Measurements from ENCODE around the gene SYT5. TPM values are rescaled to one million over a fixed set of nuclear protein-coding genes. Genes with fewer than 3 reads are reported as not detected.

The SYT5 gene
- total and polyA plus RNA-seq, 2 of the 13 experiments (the other 11 are each of a cell fraction or from before 2014, with no cell fraction given) = not detected

DNA sequence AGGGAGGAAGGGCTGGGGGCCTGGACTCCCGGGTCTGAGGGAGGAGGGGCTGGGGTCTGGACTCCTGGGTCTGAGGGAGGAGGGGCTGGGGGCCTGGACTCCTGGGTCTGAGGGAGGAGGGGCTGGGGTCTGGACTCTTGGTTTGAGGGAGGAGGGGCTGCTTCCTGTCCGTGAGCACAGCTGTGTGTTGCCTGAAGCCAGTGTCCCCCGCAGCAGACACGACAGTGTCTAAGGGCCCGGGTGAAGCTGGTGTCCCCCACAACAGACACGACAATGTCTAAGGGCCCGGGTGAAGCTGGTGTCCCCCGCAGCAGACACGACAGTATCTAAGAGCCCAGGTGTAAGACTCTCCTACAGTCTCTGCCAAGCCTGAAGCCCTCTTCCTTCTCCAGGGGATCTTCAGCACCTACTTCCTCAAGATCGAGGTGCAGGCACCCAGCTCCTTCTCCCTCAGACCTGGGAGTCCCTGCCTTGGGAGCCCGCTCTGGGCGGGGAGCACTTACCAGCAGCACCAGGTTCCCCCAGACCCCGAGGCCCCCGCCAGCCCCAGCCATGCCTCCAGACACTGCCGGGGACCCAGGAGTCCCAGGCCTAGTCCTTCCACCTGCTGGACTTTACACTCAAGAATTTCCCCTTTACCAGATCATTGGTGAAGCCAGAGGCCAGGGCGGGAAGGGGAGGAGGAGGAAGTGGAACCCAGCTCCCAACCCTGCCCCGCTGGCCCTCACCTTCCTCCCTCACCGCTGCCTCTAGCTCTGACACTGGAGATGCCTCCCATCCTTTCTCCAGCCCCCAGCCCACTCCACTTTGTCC is 29.0 kb upstream of the SYT5 start, which contains the start of gene PTPRH (continued):
- no peak; the same call in 1 of the 2 replicates for TF ChIP-seq ZNF629 (CRISPR knock-in tag; conservative IDR thresholded peaks at IDR 0.05)
- no peak for TF ChIP-seq IRF2 (CRISPR knock-in tag; IDR thresholded peaks at IDR 0.05)
- no peak for TF ChIP-seq NFYB (CRISPR knock-in tag; IDR thresholded peaks at IDR 0.05)
- TF ChIP-seq ZBTB38 (CRISPR knock-in tag; IDR thresholded peaks at IDR 0.05) = no peak
- TF ChIP-seq ZNF180 (CRISPR knock-in tag; IDR thresholded peaks at IDR 0.05; ENCODE audit: borderline replicate concordance, low read depth) = no peak
- TF ChIP-seq MZF1 (CRISPR knock-in tag; IDR thresholded peaks at IDR 0.05; ENCODE audit: borderline replicate concordance) = no peak
- TF ChIP-seq KDM2A (CRISPR knock-in tag; IDR thresholded peaks at IDR 0.05; ENCODE audit: borderline replicate concordance, low read depth) = no peak
- no peak for TF ChIP-seq ZSCAN20 (CRISPR knock-in tag; IDR thresholded peaks at IDR 0.05; ENCODE audit: borderline replicate concordance)
- no peak for TF ChIP-seq ZNF234 (CRISPR knock-in tag; conservative IDR thresholded peaks at IDR 0.05)
- TF ChIP-seq, protein P1, sequence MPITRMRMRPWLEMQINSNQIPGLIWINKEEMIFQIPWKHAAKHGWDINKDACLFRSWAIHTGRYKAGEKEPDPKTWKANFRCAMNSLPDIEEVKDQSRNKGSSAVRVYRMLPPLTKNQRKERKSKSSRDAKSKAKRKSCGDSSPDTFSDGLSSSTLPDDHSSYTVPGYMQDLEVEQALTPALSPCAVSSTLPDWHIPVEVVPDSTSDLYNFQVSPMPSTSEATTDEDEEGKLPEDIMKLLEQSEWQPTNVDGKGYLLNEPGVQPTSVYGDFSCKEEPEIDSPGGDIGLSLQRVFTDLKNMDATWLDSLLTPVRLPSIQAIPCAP (CRISPR knock-in tag; IDR thresholded peaks at IDR 0.05; ENCODE audit: low read depth) = no peak
- TF ChIP-seq NFIB (CRISPR knock-in tag; IDR thresholded peaks at IDR 0.05; ENCODE audit: borderline replicate concordance) = no peak
- no peak for TF ChIP-seq ERF (CRISPR knock-in tag; IDR thresholded peaks at IDR 0.05)
- TF ChIP-seq, protein P2, sequence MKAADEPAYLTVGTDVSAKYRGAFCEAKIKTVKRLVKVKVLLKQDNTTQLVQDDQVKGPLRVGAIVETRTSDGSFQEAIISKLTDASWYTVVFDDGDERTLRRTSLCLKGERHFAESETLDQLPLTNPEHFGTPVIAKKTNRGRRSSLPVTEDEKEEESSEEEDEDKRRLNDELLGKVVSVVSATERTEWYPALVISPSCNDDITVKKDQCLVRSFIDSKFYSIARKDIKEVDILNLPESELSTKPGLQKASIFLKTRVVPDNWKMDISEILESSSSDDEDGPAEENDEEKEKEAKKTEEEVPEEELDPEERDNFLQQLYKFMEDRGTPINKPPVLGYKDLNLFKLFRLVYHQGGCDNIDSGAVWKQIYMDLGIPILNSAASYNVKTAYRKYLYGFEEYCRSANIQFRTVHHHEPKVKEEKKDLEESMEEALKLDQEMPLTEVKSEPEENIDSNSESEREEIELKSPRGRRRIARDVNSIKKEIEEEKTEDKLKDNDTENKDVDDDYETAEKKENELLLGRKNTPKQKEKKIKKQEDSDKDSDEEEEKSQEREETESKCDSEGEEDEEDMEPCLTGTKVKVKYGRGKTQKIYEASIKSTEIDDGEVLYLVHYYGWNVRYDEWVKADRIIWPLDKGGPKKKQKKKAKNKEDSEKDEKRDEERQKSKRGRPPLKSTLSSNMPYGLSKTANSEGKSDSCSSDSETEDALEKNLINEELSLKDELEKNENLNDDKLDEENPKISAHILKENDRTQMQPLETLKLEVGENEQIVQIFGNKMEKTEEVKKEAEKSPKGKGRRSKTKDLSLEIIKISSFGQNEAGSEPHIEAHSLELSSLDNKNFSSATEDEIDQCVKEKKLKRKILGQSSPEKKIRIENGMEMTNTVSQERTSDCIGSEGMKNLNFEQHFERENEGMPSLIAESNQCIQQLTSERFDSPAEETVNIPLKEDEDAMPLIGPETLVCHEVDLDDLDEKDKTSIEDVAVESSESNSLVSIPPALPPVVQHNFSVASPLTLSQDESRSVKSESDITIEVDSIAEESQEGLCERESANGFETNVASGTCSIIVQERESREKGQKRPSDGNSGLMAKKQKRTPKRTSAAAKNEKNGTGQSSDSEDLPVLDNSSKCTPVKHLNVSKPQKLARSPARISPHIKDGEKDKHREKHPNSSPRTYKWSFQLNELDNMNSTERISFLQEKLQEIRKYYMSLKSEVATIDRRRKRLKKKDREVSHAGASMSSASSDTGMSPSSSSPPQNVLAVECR (CRISPR knock-in tag; IDR thresholded peaks at IDR 0.05; ENCODE audit: borderline replicate concordance) = no peak
- no peak for TF ChIP-seq MAZ (IDR thresholded peaks at IDR 0.05; ENCODE audit: borderline replicate concordance, low read depth, low read length)
- TF ChIP-seq MAZ (CRISPR knock-in tag; IDR thresholded peaks at IDR 0.05; ENCODE audit: low read depth) = no peak
- no peak for TF ChIP-seq ZNF510 (CRISPR knock-in tag; IDR thresholded peaks at IDR 0.05; ENCODE audit: low read depth)
- no peak for TF ChIP-seq SRF (IDR thresholded peaks at IDR 0.05; ENCODE audit: low read depth, low read length)
- 0 out of 2 replicates have a peak, but pooled peaks have one; percentile 2 for TF ChIP-seq ZSCAN9 (CRISPR knock-in tag; IDR thresholded peaks at IDR 0.05; ENCODE audit: borderline replicate concordance)
- no peak for TF ChIP-seq BORCS8-MEF2B (CRISPR knock-in tag; IDR thresholded peaks at IDR 0.05)
- TF ChIP-seq ZNF562 (CRISPR knock-in tag; IDR thresholded peaks at IDR 0.05; ENCODE audit: borderline replicate concordance) = no peak
- peak; percentile 30; the same call in 1 of the 2 replicates for TF ChIP-seq ZNF777 (CRISPR knock-in tag; IDR thresholded peaks at IDR 0.05)
- 0 out of 2 replicates have a peak, but pooled peaks have one; percentile 7 for TF ChIP-seq ZNF724P (CRISPR knock-in tag; IDR thresholded peaks at IDR 0.05; ENCODE audit: borderline replicate concordance)
- no peak for TF ChIP-seq ZNF614 (CRISPR knock-in tag; IDR thresholded peaks at IDR 0.05; ENCODE audit: borderline replicate concordance)
- TF ChIP-seq, protein P3, sequence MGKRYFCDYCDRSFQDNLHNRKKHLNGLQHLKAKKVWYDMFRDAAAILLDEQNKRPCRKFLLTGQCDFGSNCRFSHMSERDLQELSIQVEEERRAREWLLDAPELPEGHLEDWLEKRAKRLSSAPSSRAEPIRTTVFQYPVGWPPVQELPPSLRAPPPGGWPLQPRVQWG (CRISPR knock-in tag; IDR thresholded peaks at IDR 0.05; ENCODE audit: borderline replicate concordance, low read depth) = no peak
- no peak for TF ChIP-seq ZNF230 (CRISPR knock-in tag; IDR thresholded peaks at IDR 0.05)
